ENCODE data around the gene ZFP69. TPM values are rescaled to one million over a fixed set of nuclear protein-coding genes. Genes with fewer than 3 reads are reported as not detected.

Gene ZFP69
- total RNA-seq, 1 donor, result 3.6 TPM

DNA sequence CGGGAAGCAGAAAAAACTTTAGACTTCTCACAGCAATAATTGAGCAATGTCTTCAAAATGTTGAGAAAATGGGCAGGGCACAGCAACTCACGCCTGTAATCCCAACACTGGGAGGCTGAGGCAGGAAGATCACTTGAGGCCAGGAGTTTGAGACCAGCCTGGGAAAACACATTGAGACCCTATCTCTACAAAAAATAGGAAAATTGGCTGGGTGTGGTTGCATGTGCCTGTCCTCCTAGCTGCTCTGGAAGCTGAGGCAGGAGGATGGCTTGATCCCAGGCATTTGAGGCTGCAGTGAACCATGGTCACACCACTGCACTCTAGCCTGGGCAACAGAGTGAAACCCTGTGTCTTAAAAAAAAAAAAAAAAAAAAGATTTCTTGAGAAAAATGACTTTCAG lies 7.8 kb upstream of the ZFP69 start:
- H3K27me3 ChIP-seq (ENCODE audit: insufficient read depth, low read length), result no peaks in the 10 kb centered on the region
- H3K4me1 ChIP-seq (ENCODE audit: insufficient read depth, low read length), result no peaks in the 10 kb centered on the region
- DNase-seq (ENCODE audit: insufficient read length, low spot score, missing footprints), result no peak
- no peak overlapping the region for H3K4me2 ChIP-seq (ENCODE audit: insufficient read depth, low read length)
- H3K27ac ChIP-seq (ENCODE audit: low read depth, low read length), result no peak overlapping the region
- no peaks in the 10 kb centered on the region for H3K79me2 ChIP-seq (ENCODE audit: insufficient read depth, low read length)
- TF ChIP-seq, protein P1, sequence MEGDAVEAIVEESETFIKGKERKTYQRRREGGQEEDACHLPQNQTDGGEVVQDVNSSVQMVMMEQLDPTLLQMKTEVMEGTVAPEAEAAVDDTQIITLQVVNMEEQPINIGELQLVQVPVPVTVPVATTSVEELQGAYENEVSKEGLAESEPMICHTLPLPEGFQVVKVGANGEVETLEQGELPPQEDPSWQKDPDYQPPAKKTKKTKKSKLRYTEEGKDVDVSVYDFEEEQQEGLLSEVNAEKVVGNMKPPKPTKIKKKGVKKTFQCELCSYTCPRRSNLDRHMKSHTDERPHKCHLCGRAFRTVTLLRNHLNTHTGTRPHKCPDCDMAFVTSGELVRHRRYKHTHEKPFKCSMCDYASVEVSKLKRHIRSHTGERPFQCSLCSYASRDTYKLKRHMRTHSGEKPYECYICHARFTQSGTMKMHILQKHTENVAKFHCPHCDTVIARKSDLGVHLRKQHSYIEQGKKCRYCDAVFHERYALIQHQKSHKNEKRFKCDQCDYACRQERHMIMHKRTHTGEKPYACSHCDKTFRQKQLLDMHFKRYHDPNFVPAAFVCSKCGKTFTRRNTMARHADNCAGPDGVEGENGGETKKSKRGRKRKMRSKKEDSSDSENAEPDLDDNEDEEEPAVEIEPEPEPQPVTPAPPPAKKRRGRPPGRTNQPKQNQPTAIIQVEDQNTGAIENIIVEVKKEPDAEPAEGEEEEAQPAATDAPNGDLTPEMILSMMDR (IDR thresholded peaks at IDR 0.05; ENCODE audit: extremely low read depth, low read depth, low read length), result no peak
- H3K36me3 ChIP-seq (ENCODE audit: insufficient read depth, low read length), result no peaks in the 10 kb centered on the region
- no peak overlapping the region for H2AFZ ChIP-seq (ENCODE audit: low read length)
- no peak overlapping the region for H3K4me3 ChIP-seq (ENCODE audit: insufficient read depth, low read length)
- no peaks in the 10 kb centered on the region for H4K20me1 ChIP-seq (ENCODE audit: insufficient read depth, low read length)
- H3K9me3 ChIP-seq (ENCODE audit: low read depth, low read length), result peaks cover 29% of the 10 kb centered on the region

DNA sequence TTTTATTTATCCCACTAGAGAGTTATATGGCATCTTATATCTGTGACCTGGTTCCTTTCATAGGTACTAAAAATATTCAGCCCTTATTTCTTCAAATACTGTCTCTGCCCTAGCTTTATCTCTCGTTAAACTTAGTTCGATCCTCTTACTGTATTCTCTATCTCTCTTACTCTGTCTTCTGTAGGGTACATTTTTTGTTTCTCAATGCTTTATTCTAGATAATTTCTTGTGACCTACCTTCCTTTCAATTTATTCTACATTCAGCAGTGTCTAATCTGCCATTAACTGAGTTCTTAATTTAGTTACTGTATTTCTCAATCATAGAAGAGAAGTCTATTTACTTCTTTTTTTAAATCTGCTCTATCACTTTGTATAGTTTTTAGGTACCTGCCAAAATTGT lies 1.8 kb upstream of the ZFP69 start:
- Histone ChIP-seq H3K27me3 (ENCODE audit: insufficient read depth, low read length) (no peaks in the 10 kb centered on the region), H3K79me2 (ENCODE audit: insufficient read depth, low read length) (no peaks in the 10 kb centered on the region), H3K4me3 (ENCODE audit: insufficient read depth, low read length) (no peak overlapping the region), H3K27ac (ENCODE audit: low read depth, low read length) (no peak overlapping the region), H3K4me2 (ENCODE audit: insufficient read depth, low read length) (no peak overlapping the region), H3K4me1 (ENCODE audit: insufficient read depth, low read length) (peaks cover 10% of the 10 kb centered on the region), H3K9me3 (ENCODE audit: low read depth, low read length) (no peaks in the 10 kb centered on the region), H4K20me1 (ENCODE audit: insufficient read depth, low read length) (no peaks in the 10 kb centered on the region), H3K36me3 (ENCODE audit: insufficient read depth, low read length) (no peaks in the 10 kb centered on the region), H2AFZ (ENCODE audit: low read length) (no peak overlapping the region)
- TF ChIP-seq, protein P1 (IDR thresholded peaks at IDR 0.05; ENCODE audit: extremely low read depth, low read depth, low read length), result no peak
- no peak for DNase-seq (ENCODE audit: insufficient read length, low spot score, missing footprints)

DNA sequence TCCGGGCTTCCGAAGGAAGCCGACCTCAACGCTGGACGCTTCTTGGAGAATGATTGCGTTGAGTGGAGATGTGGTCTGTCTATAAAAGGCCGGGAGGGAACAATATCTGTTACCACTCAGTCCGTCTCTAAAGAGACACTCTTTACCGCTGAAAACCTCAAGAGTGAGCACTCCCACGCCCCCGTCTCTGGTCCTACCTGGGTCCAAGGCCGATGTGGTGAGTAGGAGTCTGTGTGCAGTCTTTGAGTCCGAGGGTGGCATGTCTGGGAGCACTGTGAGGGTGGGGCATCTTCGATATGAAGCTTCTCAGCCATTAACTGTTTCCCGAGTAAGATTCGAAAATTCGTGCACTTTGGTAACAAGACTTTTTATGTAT lies 576 bp downstream of the ZFP69 start:
- Histone ChIP-seq H3K4me3 (ENCODE audit: insufficient read depth, low read length) (peak overlapping the region; percentile 85), H3K27ac (ENCODE audit: low read depth, low read length) (peak overlapping the region; percentile 3), H3K9me3 (ENCODE audit: low read depth, low read length) (no peaks in the 10 kb centered on the region), H3K27me3 (ENCODE audit: insufficient read depth, low read length) (no peaks in the 10 kb centered on the region), H3K36me3 (ENCODE audit: insufficient read depth, low read length) (peaks cover 7% of the 10 kb centered on the region), H4K20me1 (ENCODE audit: insufficient read depth, low read length) (no peaks in the 10 kb centered on the region), H3K4me1 (ENCODE audit: insufficient read depth, low read length) (peaks cover 10% of the 10 kb centered on the region), H3K4me2 (ENCODE audit: insufficient read depth, low read length) (peak overlapping the region; percentile 92), H3K79me2 (ENCODE audit: insufficient read depth, low read length) (no peaks in the 10 kb centered on the region), H2AFZ (ENCODE audit: low read length) (peak overlapping the region; percentile 98)
- DNase-seq (ENCODE audit: insufficient read length, low spot score, missing footprints), result peak; percentile 63
- TF ChIP-seq, protein P1 (IDR thresholded peaks at IDR 0.05; ENCODE audit: extremely low read depth, low read depth, low read length), result no peak

DNA sequence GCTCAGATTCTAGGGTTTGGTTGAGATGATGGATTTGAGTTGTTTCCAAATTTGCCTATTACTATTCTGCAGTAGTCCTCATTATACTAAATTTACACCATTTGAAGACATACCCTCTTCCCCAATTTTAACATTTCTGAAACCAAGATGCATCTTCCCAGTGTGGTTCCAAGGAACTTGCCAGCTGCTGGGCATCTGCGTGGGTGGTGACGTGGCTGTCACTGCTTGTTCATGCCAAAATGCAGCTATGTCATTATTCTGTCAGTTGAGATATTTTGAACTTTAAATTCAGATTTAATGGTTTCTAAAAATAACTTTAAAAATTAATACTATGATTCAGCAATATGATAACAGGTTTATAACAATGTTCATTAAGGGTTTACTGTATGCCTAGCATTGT lies 1.2 kb downstream of the ZFP69 start:
- no peak for DNase-seq (ENCODE audit: insufficient read length, low spot score, missing footprints)
- Histone ChIP-seq H2AFZ (ENCODE audit: low read length) (peak overlapping the region; percentile 98), H3K4me3 (ENCODE audit: insufficient read depth, low read length) (peak overlapping the region; percentile 85)

More for the DNA sequence above, 1.2 kb downstream of the ZFP69 start:
- no peaks in the 10 kb centered on the region for H3K79me2 ChIP-seq (ENCODE audit: insufficient read depth, low read length)
- TF ChIP-seq, protein P1 (IDR thresholded peaks at IDR 0.05; ENCODE audit: extremely low read depth, low read depth, low read length), result no peak
- peaks cover 10% of the 10 kb centered on the region for H3K4me1 ChIP-seq (ENCODE audit: insufficient read depth, low read length)
- H3K9me3 ChIP-seq (ENCODE audit: low read depth, low read length), result no peaks in the 10 kb centered on the region
- H4K20me1 ChIP-seq (ENCODE audit: insufficient read depth, low read length), result no peaks in the 10 kb centered on the region
- no peaks in the 10 kb centered on the region for H3K27me3 ChIP-seq (ENCODE audit: insufficient read depth, low read length)
- H3K4me2 ChIP-seq (ENCODE audit: insufficient read depth, low read length), result peak overlapping the region; percentile 92
- peaks cover 7% of the 10 kb centered on the region for H3K36me3 ChIP-seq (ENCODE audit: insufficient read depth, low read length)
- no peak overlapping the region for H3K27ac ChIP-seq (ENCODE audit: low read depth, low read length)
